Head of caudate nucleus (tissue), 42 donors: ENCODE measurements around the gene IRX4.
"Not testable (repeated sequence)": the region's sequence is repeated elsewhere in the genome, so short reads cannot be mapped to it uniquely, and the experiment has no call there.

Experiments used
- DNase-seq, 42 donors: peaks; one replicate each; pipeline versions ENCODE4 v3.0.0 to v3.0.0-alpha.2; 2020 to 2021; ENCODE audit warnings: mixed read lengths in 7 of 42
- intact Hi-C: fragments of 100-400 bp; cut with DNase I; formaldehyde crosslinking; loops from one replicate; pipeline ENCODE4 v1.15.0; 2022

The IRX4 gene

DNA sequence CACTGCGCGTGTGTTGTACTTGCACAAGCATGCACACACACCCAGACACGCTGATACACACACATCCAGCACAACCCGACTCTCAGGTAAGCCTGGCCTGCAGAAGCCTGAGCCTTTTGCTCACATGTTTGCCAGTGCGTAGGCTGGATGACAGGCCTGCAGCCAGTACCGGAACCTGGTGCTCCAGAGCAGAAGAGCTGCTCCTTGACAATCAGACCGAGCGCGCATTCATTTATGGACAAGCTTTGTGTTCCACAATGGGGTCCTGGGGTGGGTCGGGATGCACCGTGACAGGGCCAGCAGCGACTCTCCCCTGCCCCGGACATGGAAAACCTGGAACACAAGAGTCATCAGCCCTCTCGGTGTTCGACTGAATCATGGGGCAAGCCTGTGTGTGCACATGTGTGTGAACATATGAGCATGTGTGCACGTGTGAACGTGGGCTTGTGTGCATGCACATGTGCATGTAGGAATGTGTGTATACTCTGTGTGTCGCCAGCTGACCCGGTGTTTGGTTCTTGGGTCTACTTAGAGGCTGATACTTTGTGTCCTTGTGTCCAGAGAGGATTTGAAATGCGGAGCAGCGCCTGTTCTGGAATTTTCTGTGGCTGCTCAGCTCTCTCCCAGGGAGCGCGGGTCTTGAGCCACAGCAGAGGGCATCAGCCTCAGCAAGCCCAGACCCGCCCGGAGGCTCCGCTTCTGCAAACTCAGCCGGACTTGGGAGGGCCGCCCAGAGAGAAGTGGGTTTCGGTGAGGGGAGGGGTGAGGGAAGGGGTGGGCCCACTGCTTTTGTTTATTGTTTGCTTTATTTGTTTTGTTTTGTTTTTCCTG, 32.2 kb downstream of the IRX4 start:
- intact Hi-C loops: no loop called here
- DNase-seq: no peak

DNA sequence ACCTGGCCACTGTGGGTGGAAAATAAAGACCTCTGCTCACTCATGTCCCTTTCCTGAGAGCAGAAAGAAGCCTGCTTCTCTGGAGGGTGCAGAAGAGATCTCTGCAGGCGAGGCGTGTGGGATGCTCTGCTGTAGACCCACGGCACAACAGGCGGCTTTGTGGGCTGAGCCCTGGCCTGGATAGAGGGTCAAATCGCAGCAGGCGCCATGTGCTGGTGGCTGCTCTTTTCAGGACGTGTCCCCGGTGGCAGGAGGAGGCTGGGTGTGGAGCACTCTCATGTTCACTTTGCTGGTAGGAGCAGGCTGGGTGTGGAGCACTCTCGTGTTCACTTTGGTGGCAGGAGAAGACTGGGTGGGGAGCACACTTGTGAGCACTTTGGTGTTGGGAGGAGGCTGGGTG, 35.1 kb downstream of the IRX4 start:
- no peak for DNase-seq
- intact Hi-C loops: no loop called here

DNA sequence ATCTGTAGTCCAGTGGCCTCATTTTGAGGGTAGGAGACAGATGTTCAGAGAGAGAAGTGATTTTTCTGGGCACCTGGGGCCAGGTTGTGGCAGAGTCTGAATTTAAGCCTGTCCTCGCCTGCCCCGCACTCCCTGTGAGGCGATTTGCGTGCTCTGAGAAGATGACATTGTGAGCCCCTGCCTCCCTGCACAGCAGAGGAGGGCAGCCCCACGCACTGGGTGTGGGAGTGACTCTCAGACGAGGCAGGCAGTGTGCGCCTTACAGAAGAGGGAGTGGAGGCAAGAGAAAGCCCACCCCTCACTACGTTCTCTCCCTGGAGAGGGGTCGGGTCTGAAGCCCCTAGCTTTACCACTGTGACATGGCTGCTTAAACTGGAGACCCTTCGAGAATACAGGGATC, 35.7 kb downstream of the IRX4 start:
- intact Hi-C loops: no loop called here

DNA sequence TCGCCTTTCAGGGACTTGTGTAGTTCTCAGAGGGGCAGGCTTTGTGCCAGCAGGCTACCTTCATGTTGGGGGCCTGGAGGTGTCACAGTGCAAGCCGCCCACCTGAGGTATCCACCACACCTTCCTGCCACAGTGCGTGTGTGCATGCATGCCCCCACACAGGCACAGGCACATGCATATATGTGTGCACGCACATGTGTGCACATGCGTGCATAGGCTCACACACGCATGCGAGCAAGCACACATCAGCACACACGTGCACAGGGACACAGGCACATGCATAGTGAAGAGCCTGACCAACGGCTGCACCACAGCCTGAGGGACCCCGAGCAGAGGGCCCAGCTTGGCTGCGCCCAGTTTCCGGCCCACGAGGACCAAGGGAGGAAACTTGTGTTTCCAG, 36.1 kb downstream of the IRX4 start:
- intact Hi-C loops: no loop called here
- no peak for DNase-seq

More for the DNA sequence above, 35.7 kb downstream of the IRX4 start:
- peak in 12 of 42 donors; percentile 13 to 54 (median 32) for DNase-seq

DNA sequence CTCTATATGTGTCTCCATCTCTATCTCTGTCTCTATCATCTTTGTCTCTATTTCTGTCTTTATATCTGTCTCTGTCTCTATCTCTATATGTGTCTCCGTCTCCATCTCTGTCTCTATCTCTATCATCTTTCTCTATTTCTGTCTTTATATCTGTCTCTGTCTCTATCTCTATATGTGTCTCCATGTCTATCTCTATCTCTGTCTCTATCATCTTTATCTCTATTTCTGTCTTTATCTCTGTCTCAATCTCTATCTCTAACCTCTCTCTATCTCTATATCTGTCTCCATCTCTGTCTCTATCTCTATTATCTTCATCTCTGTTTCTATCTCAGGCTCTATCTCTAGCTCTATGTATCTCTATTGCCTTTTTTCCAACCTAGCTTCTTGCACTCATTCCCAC, 37.0 kb downstream of the IRX4 start:
- intact Hi-C loops: no loop called here
- DNase-seq: no peak

DNA sequence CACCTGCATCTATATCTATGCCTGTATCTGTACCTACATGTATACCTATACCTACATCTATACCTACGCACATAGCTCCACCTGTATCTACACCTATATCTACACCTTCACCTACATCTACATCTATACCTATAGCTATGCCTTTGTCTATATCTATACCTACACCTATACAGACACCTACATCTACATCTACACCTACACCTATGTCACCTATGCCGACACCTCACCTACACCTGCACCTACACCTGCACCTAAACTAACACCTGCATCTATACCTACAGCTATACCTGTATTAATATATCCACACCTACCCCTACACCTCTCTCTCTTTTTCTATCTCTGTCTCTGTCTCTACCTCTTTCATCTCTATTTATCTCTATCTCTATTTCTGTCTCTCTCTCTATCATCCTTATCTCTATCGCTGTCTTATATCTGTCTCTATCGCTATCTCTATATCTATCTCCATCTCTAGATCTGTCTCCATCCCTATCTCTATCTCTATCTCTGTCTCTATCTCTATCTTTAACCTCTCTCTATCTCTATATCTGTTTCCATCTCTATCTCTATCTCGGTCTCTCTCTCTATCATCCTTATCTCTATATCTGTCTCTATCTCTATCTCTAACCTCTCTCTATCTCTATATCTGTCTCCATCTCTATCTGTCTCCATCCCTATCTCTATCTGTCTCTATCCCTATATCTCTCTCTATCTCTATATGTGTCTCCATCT, 37.9 kb downstream of the IRX4 start:
- intact Hi-C loops: no loop called here

DNA sequence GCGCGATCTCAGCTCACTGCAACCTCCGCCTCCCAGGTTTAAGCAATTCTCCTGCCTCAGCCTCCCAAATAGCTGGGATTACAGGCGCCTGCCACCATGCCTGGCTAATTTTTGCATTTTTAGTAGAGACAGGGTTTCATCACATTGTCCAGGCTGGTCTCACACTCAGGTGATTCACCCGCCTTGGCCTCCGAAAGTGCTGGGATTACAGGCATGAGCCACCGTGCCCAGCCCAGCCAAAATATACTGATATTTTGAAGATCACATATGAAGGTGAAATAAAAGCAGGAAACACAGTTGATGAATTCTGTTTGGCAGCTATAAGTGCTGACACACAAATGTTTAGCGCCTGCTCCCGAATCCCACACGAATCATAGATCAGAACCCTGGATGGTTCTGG, 39.0 kb downstream of the IRX4 start:
- intact Hi-C loops, DNase-seq: not testable (repeated sequence)

More for the DNA sequence above, 37.9 kb downstream of the IRX4 start:
- DNase-seq: no peak

DNA sequence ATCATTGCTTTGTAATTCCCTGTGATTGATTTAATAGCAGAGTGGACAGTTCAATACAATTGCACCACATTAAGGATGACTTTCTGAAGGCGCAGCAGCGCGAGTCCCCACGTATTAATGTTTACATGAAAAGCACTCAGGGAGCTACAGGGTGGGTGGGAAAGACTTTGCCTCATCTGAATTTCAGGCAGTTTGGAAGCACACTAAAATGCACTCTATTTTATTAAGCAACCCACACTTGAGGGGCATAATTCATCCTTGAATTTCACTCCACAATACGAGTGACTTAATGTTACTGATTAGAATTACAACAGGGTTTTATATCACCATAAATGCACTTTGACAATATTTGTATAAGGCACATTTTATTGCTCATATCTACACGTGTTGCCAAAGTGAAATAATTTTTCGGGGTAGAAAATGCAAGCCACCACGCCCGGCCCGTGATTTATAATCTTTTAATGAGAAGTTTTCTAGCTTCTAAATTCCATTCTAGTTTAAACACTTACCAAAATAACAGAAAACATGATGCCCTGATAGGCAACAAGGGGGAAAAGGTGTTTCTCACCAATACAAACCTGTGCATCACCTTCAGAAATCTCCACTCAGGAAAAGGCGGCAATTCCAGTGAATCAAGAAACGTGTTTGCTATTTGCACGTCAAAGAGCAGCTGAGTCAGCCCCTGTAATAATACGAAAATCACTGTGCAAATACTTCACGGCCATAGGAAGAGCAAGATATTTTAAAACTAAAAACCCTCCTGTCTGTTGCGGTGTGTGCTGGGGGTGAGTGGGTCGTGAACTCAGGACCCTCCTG, 40.5 kb downstream of the IRX4 start:
- DNase-seq: no peak
- intact Hi-C loops: no loop called here

DNA sequence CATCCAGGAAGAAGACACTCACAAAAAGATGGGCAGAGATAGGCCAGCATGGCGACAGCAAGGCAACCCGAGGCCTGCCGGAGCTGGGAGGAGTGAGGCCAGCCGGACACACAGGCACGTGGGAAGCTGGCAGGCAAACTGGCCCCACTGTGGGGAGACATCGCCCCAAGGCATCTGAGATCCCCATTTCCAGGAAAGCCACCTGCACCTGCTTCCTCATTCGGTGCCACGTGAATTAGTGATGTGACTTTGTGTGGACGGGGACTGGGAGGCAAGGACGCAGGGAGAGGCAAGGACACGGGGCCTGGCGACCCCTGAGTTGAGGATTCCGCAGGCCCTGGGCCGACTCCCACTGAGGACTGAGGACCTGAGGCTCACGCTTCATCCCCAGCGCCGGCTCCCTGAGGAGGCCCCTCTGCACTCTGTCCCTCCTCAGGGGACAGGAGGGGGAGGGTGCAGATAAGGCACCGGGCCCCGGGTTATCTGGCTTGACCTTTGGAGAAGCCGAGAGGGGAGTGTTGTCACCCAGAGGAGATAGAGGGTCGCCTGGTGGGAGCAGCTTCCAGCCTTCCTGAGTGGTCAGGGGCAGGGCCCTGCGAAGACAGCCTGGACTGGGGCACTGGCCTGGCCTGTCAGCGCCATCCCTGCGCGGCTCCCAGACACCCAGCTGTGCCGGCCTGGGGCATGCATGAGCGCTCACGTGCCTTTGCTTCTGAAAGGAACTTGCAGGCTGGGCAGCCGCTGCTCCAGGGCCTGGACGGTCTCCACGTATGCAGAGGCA, 41.8 kb downstream of the IRX4 start:
- no peak for DNase-seq

DNA sequence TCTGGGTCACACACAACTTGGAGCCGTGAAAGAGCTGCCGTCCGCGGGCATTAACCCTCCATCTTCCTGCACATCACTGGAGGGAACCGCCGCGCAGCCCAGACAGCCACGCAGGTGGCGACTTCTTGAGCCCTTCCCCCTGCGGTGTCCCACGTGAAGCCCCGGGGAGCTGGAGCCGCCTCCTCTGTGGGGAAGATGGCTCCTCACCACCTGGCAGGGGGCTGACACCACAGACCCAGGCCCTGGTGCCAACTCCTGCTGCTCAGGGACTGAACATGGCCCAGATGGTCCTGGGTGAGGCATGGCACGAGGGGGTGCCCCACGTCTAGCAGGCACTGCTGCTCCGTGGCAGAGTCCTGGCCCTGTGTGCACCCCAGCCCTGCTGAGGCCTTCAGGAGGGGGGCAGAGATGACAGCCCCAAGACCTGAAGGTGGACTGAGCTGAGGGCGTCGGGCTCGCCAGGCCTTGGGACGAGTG, 42.6 kb downstream of the IRX4 start:
- no peak for DNase-seq
- intact Hi-C loops: no loop called here

More for the DNA sequence above, 41.8 kb downstream of the IRX4 start:
- intact Hi-C loops: no loop called here

DNA sequence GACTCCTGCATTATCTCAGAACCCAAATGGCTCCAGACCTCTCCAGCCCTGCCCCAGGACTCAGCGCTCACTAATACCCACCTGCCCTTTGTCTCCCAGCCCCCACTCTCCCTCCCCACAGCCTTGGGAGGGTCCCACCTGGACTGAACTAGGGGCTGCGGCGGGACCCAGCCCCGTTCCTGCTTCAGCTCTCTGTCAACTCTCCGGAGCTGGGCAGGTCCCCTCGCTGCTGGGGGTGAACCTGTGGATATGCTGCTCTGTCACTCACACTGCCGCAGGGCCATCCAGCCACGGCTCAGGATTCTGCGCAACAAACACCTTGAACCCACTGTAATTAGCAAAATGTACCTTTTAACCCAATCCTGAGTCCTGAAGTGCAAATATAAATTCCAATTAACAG, 44.7 kb downstream of the IRX4 start:
- DNase-seq: no peak
- intact Hi-C loops: no loop called here

DNA sequence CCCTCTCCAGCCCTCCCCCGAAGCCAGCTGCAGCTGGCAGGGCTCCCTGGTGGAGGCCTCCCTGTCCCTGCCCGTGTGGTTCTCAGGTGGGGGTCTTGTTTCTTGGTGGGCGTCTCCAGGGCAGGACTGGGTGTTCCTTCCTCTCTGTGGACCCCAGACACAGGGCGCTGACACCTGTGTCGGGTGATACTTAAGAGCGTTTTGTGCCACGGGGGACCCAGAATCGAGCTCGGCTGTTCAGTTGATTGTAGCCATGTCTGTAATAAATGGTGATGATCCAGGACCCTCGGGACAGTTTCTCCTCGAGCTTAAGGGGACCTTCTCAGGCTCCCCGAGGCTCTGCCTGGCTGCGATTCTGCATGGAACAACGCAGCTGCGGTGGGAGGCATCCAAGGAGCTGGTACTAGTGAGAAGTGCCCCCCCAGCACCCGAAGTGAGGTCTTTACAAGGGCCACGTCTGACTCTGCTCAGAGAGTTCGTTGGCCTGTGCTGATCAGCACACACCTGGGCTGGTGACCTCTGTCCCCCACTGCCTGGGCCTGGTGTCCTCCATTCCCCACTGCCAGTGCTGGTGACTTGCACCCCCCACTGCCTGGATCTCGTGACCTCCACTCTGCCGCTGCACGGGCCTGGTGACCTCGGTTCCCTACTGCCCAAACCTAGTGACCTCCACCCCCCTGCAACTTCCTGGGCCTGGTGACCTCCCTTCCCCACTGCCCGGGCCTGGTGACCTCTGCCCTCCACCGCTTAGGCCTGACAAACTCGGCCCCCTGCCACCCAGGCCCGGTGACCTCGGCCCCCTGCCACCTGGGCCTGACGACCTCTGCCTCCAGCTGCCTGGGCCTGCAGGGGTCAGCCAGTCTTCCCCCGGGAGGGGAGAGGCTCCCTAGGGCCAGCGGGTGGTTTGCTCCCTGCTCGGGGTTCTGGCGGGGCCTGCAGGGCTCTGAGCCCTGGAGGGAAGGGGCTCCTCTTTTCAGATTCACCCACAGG, 45.5 kb downstream of the IRX4 start:
- intact Hi-C loops: no loop called here
- no peak for DNase-seq

DNA sequence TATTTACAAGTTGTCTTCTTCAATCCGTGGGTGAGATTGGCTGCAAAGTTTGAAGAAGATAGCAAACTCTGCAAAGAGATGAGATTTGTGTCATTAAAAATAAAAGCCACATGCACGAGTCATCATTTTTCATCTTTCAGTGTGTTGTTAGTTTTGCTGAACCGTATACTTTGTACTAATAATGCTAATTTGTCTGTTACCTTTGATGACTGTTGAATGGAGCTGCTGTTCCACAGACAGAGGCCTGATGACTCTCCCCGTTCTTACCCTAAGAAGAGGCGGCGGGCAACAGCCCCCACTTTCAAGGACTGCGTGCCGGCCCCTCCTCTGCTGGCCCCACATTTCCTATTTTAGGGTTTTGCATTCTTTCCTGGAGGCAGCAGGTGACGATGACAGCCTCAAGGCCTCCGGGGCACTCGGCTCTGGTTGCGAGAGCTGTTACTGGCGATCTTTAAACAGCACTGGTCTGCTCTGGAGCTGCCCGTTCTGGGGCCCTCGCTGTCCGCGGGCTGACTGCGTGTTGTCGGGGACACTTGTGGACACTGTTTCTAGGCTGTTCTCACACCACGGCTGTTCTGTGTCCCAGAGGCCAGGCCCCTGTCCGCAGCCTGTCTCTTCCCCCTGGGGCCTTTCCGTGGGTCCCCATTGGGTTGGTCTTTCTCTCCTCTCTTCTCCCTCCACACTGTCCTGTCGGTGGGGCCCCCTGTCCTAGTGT, 46.4 kb downstream of the IRX4 start:
- no peak for DNase-seq
- intact Hi-C loops: no loop called here

DNA sequence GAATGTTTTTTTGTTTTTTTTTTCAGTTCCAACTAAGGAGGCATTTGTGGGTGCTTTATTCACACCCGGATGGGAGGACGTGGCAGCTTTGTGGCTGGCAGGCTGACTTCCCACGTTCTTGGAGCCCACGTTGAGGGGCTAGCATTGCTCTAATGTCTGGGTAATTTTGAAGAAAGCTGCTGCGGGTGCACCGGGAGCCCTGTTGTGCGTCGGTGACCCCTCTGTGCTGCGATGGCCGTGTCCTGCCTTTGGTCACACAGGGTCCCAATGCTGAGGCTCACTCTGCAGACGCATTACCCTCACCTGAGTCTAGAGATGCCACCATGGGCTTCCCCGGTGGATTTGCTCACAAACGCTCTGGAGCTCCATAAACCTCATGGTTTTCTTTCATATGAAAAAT, 47.3 kb downstream of the IRX4 start:
- intact Hi-C loops: no loop called here
- peak in 1 of 42 donors; percentile 33 for DNase-seq

DNA sequence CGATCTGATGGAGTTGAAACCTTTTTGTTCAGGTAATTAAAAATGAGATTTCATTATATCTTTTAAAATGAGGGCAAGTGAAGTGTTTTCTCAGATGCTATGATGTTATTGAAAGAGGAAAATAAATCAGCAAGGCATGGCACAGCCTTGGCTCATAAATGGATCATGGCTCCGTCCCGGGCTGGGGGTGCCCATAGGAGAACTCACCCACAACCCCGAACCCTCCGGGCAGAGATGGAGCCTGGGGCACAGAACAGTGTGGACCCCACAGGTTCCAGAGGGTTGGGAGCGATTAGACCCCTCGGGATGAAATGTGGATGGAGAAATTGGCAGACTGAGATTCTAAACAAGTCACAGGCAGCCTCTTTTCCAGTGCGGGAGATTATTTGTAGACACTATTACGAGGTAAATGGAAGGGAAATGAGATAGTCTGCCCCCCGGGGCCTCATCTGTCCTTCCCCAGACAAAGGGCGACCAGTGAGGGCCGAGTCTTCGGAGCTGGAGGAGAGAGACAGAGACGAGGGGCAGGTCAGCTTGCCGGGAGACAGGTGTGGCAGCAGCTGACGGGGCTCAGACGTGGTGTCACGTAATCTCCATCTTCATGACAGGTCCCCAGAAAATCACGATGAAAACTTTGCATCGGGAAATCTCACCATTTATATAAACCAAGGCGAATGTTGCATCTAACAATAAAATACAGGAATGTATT, 47.9 kb downstream of the IRX4 start:
- intact Hi-C loops: no loop called here
- peak in 1 of 42 donors; percentile 24 for DNase-seq

DNA sequence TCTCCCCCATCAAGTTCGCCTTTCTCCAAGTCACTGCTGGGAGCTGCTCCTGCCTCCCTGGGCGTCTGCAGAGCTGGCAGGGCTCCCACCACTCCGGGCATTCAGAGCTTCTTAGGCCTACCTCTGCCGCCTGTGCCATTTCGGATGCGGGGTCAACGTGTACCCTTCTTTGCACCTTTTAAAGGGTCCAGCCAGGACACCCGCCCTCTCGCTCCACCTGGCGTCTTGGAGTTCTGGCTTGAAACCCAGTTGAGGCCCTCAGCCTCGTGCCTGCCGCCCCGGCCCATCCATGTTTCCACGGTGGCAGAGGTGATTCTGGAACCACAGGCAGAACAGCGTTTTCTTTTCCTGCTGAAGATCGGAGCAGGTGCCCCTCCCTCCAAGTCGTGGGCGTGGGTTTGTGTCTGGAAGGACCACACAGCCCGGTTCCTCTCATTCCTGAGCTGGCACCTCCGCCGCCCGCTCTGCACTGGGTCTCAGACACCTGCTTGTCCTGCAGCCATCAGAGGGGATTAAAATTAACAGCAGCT, 48.6 kb downstream of the IRX4 start:
- peak in 1 of 42 donors; percentile 28 for DNase-seq
- intact Hi-C loops: no loop called here
